MM.1S (cell line): Measurements from ENCODE around the gene ACO2.

Experiments used
- DNase-seq: peaks from one replicate; pipeline ENCODE4 v3.0.0-alpha.2; 2015
- H2AFZ ChIP-seq: fragments of 300-600 bp; sonication (generic); 2 replicates; pipeline ENCODE4 v1.6.0; 2016; ENCODE audit warnings: antibody characterized with exemption, low read length
- H3F3A ChIP-seq: fragments of 300-600 bp; sonication (generic); 2 replicates; pipeline ENCODE4 v1.6.1; 2016; ENCODE audit warnings: mild to moderate bottlenecking, antibody characterized with exemption, low read length, moderate library complexity, mixed read lengths; ENCODE audit not compliant: insufficient read depth
- H3K27ac ChIP-seq: fragments of 300-600 bp; sonication (generic); 2 replicates; pipeline ENCODE4 v1.5.1; 2016; ENCODE audit warnings: mild to moderate bottlenecking, low read length
- H3K27me3 ChIP-seq: fragments of 300-600 bp; sonication (generic); replicated peaks from 2 replicates; pipeline ENCODE4 v1.6.0; 2016; ENCODE audit warnings: low read length; ENCODE audit not compliant: insufficient read depth
- H3K36me3 ChIP-seq: fragments of 300-600 bp; sonication (generic); replicated peaks from 2 replicates; pipeline ENCODE4 v1.6.1; 2016; ENCODE audit warnings: mild to moderate bottlenecking, low read length, mixed read lengths; ENCODE audit not compliant: insufficient read depth
- H3K4me1 ChIP-seq: fragments of 300-600 bp; sonication (generic); 2 replicates; pipeline ENCODE4 v1.6.1; 2016; ENCODE audit warnings: low read length, mixed read lengths
- H3K4me2 ChIP-seq: fragments of 300-600 bp; sonication (generic); 2 replicates; pipeline ENCODE4 v1.6.0; 2016; ENCODE audit warnings: low read depth, low read length
- H3K4me3 ChIP-seq: fragments of 300-600 bp; sonication (generic); 2 replicates; pipeline ENCODE4 v1.5.1; 2016; ENCODE audit warnings: low read length, mixed read lengths
- H3K79me2 ChIP-seq: fragments of 300-600 bp; sonication (generic); 2 replicates; pipeline ENCODE4 v1.6.1; 2016; ENCODE audit warnings: mixed run types, low read length, mixed read lengths
- H3K9ac ChIP-seq: fragments of 300-600 bp; sonication (generic); 2 replicates; pipeline ENCODE4 v1.6.1; 2016; ENCODE audit warnings: low read length, mixed read lengths
- H3K9me2 ChIP-seq: fragments of 300-600 bp; sonication (generic); replicated peaks from 2 replicates; pipeline ENCODE4 v1.6.1; 2016; ENCODE audit warnings: mild to moderate bottlenecking, low read length, mixed read lengths; ENCODE audit not compliant: insufficient read depth
- H3K9me3 ChIP-seq: fragments of 300-600 bp; sonication (generic); replicated peaks from 2 replicates; pipeline ENCODE4 v1.6.1; 2016; ENCODE audit warnings: mild to moderate bottlenecking, low read length, mixed read lengths; ENCODE audit not compliant: insufficient read depth
- H4K20me1 ChIP-seq: fragments of 300-600 bp; sonication (generic); 2 replicates; pipeline ENCODE4 v1.6.1; 2016; ENCODE audit warnings: mild to moderate bottlenecking, low read length, moderate library complexity, mixed read lengths; ENCODE audit not compliant: insufficient read depth
- EZH2 ChIP-seq: fragments of 300-600 bp; sonication (generic); optimal IDR thresholded peaks from 2 replicates; pipeline ENCODE3; 2017; ENCODE audit warnings: low read depth, mild to moderate bottlenecking, antibody characterized with exemption, low read length, mixed read lengths
- EZH2phosphoT487 ChIP-seq: fragments of 300-600 bp; sonication (generic); IDR thresholded peaks from 2 replicates; pipeline ENCODE4 v1.6.1; 2018; ENCODE audit warnings: antibody characterized with exemption, low read length
- TF ChIP-seq, protein P1 (sequence below): fragments of 300-600 bp; sonication (generic); IDR thresholded peaks from 2 replicates; pipeline ENCODE4 v1.5.1; 2016; ENCODE audit warnings: antibody characterized with exemption, low read length, mixed read lengths

ACO2 gene

DNA sequence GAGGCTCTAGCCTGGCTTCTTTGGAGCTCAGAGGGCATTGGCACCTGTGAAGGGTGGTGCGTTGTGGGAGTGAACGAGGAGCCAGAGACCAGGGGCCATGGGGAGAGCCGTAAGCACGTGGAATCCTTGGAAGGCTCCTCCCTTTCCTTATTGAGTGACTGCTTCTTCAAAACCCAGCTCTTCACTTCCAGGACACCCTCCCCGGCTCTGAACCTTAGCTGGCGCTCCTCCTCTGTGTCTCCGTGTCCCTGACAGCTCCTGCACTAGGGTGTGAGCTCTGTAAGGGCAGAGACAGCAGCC lies 49.1 kb downstream of the ACO2 start:
- Histone ChIP-seq H3K36me3 (no peaks in the 10 kb centered on the region), H2AFZ (no peak overlapping the region), H3K4me3 (no peak overlapping the region), H3F3A (peaks cover 5% of the 10 kb centered on the region; the same call in 1 of the 2 replicates), H3K9me2 (no peaks in the 10 kb centered on the region), H3K27me3 (no peaks in the 10 kb centered on the region), H3K4me1 (no peaks in the 10 kb centered on the region), H4K20me1 (no peaks in the 10 kb centered on the region), H3K4me2 (no peak overlapping the region), H3K9ac (no peak overlapping the region), H3K9me3 (no peaks in the 10 kb centered on the region), H3K79me2 (peaks cover 3% of the 10 kb centered on the region; the same call in 1 of the 2 replicates), H3K27ac (no peak overlapping the region)
- DNase-seq = no peak
- TF ChIP-seq, protein P1, sequence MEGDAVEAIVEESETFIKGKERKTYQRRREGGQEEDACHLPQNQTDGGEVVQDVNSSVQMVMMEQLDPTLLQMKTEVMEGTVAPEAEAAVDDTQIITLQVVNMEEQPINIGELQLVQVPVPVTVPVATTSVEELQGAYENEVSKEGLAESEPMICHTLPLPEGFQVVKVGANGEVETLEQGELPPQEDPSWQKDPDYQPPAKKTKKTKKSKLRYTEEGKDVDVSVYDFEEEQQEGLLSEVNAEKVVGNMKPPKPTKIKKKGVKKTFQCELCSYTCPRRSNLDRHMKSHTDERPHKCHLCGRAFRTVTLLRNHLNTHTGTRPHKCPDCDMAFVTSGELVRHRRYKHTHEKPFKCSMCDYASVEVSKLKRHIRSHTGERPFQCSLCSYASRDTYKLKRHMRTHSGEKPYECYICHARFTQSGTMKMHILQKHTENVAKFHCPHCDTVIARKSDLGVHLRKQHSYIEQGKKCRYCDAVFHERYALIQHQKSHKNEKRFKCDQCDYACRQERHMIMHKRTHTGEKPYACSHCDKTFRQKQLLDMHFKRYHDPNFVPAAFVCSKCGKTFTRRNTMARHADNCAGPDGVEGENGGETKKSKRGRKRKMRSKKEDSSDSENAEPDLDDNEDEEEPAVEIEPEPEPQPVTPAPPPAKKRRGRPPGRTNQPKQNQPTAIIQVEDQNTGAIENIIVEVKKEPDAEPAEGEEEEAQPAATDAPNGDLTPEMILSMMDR = no peak
- TF ChIP-seq EZH2phosphoT487 (no peak), EZH2 (no peak)

DNA sequence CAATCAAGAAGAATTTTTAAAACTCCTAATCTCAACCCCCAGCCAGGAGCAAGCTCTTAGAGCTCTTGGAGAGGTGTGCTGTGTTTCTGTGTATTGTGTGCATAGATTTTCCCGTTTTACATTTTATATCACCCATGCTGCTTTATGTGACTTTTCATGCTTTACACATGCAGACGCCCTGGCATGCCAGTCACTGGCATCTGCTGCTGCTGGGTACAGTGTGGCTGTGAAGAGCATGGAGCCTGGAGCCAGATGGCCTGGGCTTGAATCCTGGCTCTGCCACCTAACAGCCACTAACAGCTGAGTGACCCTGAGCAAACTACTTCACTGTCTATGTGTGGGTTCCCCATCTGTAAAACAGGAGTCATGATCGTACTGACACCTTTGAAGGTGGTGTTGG lies 52.2 kb downstream of the ACO2 start:
- Histone ChIP-seq H3K4me3 (no peak overlapping the region), H3K4me1 (no peaks in the 10 kb centered on the region), H3K27ac (no peak overlapping the region), H3K79me2 (no peaks in the 10 kb centered on the region), H3K27me3 (no peaks in the 10 kb centered on the region), H3K9me2 (no peaks in the 10 kb centered on the region), H3K9me3 (no peaks in the 10 kb centered on the region), H3K9ac (no peak overlapping the region), H2AFZ (no peak overlapping the region), H3K4me2 (no peak overlapping the region), H3K36me3 (peaks cover 4% of the 10 kb centered on the region; the same call in 1 of the 2 replicates), H3F3A (peaks cover 7% of the 10 kb centered on the region), H4K20me1 (no peaks in the 10 kb centered on the region)
- DNase-seq = no peak
- TF ChIP-seq, protein P1 = no peak
- TF ChIP-seq EZH2 = no peak
- TF ChIP-seq EZH2phosphoT487 = no peak

DNA sequence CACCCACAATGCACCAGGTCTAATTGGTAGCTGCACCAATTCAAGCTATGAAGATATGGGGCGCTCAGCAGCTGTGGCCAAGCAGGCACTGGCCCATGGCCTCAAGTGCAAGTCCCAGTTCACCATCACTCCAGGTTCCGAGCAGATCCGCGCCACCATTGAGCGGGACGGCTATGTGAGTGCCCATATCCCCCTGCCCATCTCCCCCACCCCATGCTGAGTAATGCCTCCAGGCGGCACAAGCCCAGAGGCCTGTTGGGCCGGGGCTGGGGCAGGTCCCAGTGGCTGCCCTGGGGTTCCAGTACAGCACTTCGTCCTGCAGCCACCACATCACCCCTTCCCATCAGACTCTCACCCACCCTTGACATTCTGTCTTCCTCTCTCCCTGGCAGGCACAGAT lies 53.9 kb downstream of the ACO2 start:
- no peak for DNase-seq
- no peaks in the 10 kb centered on the region for H4K20me1 ChIP-seq
- H2AFZ ChIP-seq = no peak overlapping the region
- no peak for TF ChIP-seq EZH2
- no peak for TF ChIP-seq EZH2phosphoT487
- TF ChIP-seq, protein P1 = no peak
- peaks cover 7% of the 10 kb centered on the region for H3K36me3 ChIP-seq
- no peak overlapping the region for H3K4me3 ChIP-seq
- no peaks in the 10 kb centered on the region for H3K9me3 ChIP-seq
- no peak overlapping the region for H3K9ac ChIP-seq
- H3K27ac ChIP-seq = no peak overlapping the region
- H3K27me3 ChIP-seq = no peaks in the 10 kb centered on the region
- no peaks in the 10 kb centered on the region for H3K79me2 ChIP-seq
- H3K4me2 ChIP-seq = no peak overlapping the region
- H3K9me2 ChIP-seq = no peaks in the 10 kb centered on the region
- peaks cover 7% of the 10 kb centered on the region for H3F3A ChIP-seq
- no peaks in the 10 kb centered on the region for H3K4me1 ChIP-seq
